ENCODE measurements around the gene FOXI2.
A peak's percentile ranks its signal among the peaks of the same experiment; 100 is the strongest.

FOXI2 gene

GRCh38 chr10:127736915-127737562 is at the start of gene FOXI2:
FOXI2 (plus strand) TSS chr10:127737185; CDS start chr10:127737274, 89 bp downstream.
- no peak for DNase-seq

- DNase-seq, result no peak
Observed at GRCh38 chr10:127687548-127687947, 49.4 kb upstream of the FOXI2 start.

- no peak for DNase-seq
Observed at GRCh38 chr10:127690176-127690835, 46.7 kb upstream of the FOXI2 start.

GRCh38 chr10:127694580-127695193 is 42.3 kb upstream of the FOXI2 start:
- peak; percentile 62 for DNase-seq

GRCh38 chr10:127695431-127695830 is 41.6 kb upstream of the FOXI2 start:
- DNase-seq, result no peak

- DNase-seq, result no peak
Observed at GRCh38 chr10:127698886-127699285, 38.1 kb upstream of the FOXI2 start.

GRCh38 chr10:127699311-127699710 is 37.7 kb upstream of the FOXI2 start:
- no peak for DNase-seq

- no peak for DNase-seq
Observed at GRCh38 chr10:127702271-127702670, 34.7 kb upstream of the FOXI2 start.

GRCh38 chr10:127715249-127715648 is 21.7 kb upstream of the FOXI2 start:
- no peak for DNase-seq

GRCh38 chr10:127715782-127716378 is 21.1 kb upstream of the FOXI2 start:
- peak; percentile 4 for DNase-seq

GRCh38 chr10:127720142-127720541 is 16.8 kb upstream of the FOXI2 start:
- DNase-seq, result no peak

GRCh38 chr10:127720903-127721302 is 16.1 kb upstream of the FOXI2 start:
- no peak for DNase-seq

GRCh38 chr10:127734753-127735152 is 2.2 kb upstream of the FOXI2 start:
- DNase-seq, result no peak

- no peak for DNase-seq
Observed at GRCh38 chr10:127735156-127735555, 1.8 kb upstream of the FOXI2 start.

GRCh38 chr10:127735723-127736221 is 1.2 kb upstream of the FOXI2 start:
- DNase-seq, result no peak

GRCh38 chr10:127736222-127736914 is 617 bp upstream of the FOXI2 start:
- DNase-seq, result no peak

GRCh38 chr10:127737563-127738511 is 852 bp downstream of the FOXI2 start:
- DNase-seq, result no peak

GRCh38 chr10:127738512-127739424 is 1.8 kb downstream of the FOXI2 start:
- DNase-seq, result no peak

- DNase-seq, result no peak
Observed at GRCh38 chr10:127739908-127740307, 2.9 kb downstream of the FOXI2 start.

- DNase-seq, result no peak
Observed at GRCh38 chr10:127740596-127740995, 3.6 kb downstream of the FOXI2 start.

- no peak for DNase-seq
Observed at GRCh38 chr10:127743205-127743604, 6.2 kb downstream of the FOXI2 start.
